Memory B cell (primary cell): ENCODE data around the gene CRMP1.

ENCODE experiments used
- ATAC-seq: fragments of 150-1000 bp; cut with Tn5 transposase; 2 replicates; pipeline ENCODE4 v1.10.0; 2021; ENCODE audit warnings: low read depth, mild to moderate bottlenecking, moderate library complexity
- DNase-seq, 2 donors: peaks; one replicate each; pipeline ENCODE4 v3.0.0; 2022; ENCODE audit warnings: low spot score in 2 of 2
- H3K27ac Mint-ChIP-seq: one replicate; pipeline ENCODE4 v1.8.0; 2022; ENCODE audit warnings: mild to moderate bottlenecking, moderate library complexity, mixed read lengths
- H3K27me3 Mint-ChIP-seq: one replicate; pipeline ENCODE4 v1.8.0; 2022; ENCODE audit warnings: mixed read lengths
- H3K36me3 Mint-ChIP-seq: one replicate; pipeline ENCODE4 v1.8.0; 2022; ENCODE audit warnings: mild to moderate bottlenecking, mixed read lengths
- H3K4me1 Mint-ChIP-seq: one replicate; pipeline ENCODE4 v1.8.0; 2022; ENCODE audit warnings: mixed read lengths
- H3K4me3 Mint-ChIP-seq: one replicate; pipeline ENCODE4 v1.8.0; 2022; ENCODE audit warnings: mild to moderate bottlenecking, moderate library complexity, mixed read lengths
- H3K9me3 Mint-ChIP-seq: one replicate; pipeline ENCODE4 v1.8.0; 2022; ENCODE audit warnings: mixed read lengths

CRMP1 gene

GRCh38 chr4:5808081-5808741 is 84.7 kb downstream of the CRMP1 start:
- no peaks in the 10 kb centered on the region for H3K36me3 Mint-ChIP-seq

GRCh38 chr4:5805270-5805669 is 87.6 kb downstream of the CRMP1 start:
- Mint-ChIP-seq H3K36me3 (no peaks in the 10 kb centered on the region), H3K9me3 (no peaks in the 10 kb centered on the region), H3K4me3 (no peak overlapping the region), H3K4me1 (no peaks in the 10 kb centered on the region), H3K27ac (no peak overlapping the region), H3K27me3 (no peaks in the 10 kb centered on the region)
- ATAC-seq (no peak), DNase-seq (no peak)

More at GRCh38 chr4:5808081-5808741, 84.7 kb downstream of the CRMP1 start:
- H3K27me3 Mint-ChIP-seq: no peaks in the 10 kb centered on the region
- no peak for ATAC-seq
- peaks cover 3% of the 10 kb centered on the region for H3K9me3 Mint-ChIP-seq
- H3K4me1 Mint-ChIP-seq: no peaks in the 10 kb centered on the region
- no peak overlapping the region for H3K4me3 Mint-ChIP-seq
- H3K27ac Mint-ChIP-seq: no peak overlapping the region
- no peak for DNase-seq

- no peaks in the 10 kb centered on the region for H3K9me3 Mint-ChIP-seq
- ATAC-seq (no peak), DNase-seq (no peak)
- no peaks in the 10 kb centered on the region for H3K27me3 Mint-ChIP-seq
- no peaks in the 10 kb centered on the region for H3K4me1 Mint-ChIP-seq
- H3K4me3 Mint-ChIP-seq: no peak overlapping the region
- no peaks in the 10 kb centered on the region for H3K36me3 Mint-ChIP-seq
- H3K27ac Mint-ChIP-seq: no peak overlapping the region
Measured at GRCh38 chr4:5804656-5805055, 88.2 kb downstream of the CRMP1 start.

GRCh38 chr4:5802565-5802964 is 90.3 kb downstream of the CRMP1 start:
- Mint-ChIP-seq H3K4me3 (no peak overlapping the region), H3K27me3 (no peaks in the 10 kb centered on the region), H3K9me3 (no peaks in the 10 kb centered on the region), H3K27ac (no peak overlapping the region), H3K36me3 (no peaks in the 10 kb centered on the region), H3K4me1 (no peaks in the 10 kb centered on the region)
- DNase-seq (no peak), ATAC-seq (no peak)

- no peaks in the 10 kb centered on the region for H3K9me3 Mint-ChIP-seq
- no peak overlapping the region for H3K4me3 Mint-ChIP-seq
- no peaks in the 10 kb centered on the region for H3K27me3 Mint-ChIP-seq
- no peak for ATAC-seq
- no peaks in the 10 kb centered on the region for H3K36me3 Mint-ChIP-seq
- no peak for DNase-seq
- H3K27ac Mint-ChIP-seq: no peak overlapping the region
- no peaks in the 10 kb centered on the region for H3K4me1 Mint-ChIP-seq
Measured at GRCh38 chr4:5801696-5802095, 91.2 kb downstream of the CRMP1 start.

GRCh38 chr4:5800496-5800895 is 92.4 kb downstream of the CRMP1 start:
- ATAC-seq: no peak
- no peak for DNase-seq
- no peaks in the 10 kb centered on the region for H3K27me3 Mint-ChIP-seq
- no peaks in the 10 kb centered on the region for H3K4me1 Mint-ChIP-seq
- H3K27ac Mint-ChIP-seq: no peak overlapping the region
- H3K4me3 Mint-ChIP-seq: no peak overlapping the region
- H3K36me3 Mint-ChIP-seq: no peaks in the 10 kb centered on the region
- peaks cover 3% of the 10 kb centered on the region for H3K9me3 Mint-ChIP-seq

- no peaks in the 10 kb centered on the region for H3K27me3 Mint-ChIP-seq
- H3K4me1 Mint-ChIP-seq: no peaks in the 10 kb centered on the region
- no peak overlapping the region for H3K4me3 Mint-ChIP-seq
- DNase-seq: no peak
- peaks cover 3% of the 10 kb centered on the region for H3K9me3 Mint-ChIP-seq
- H3K36me3 Mint-ChIP-seq: no peaks in the 10 kb centered on the region
- no peak overlapping the region for H3K27ac Mint-ChIP-seq
- ATAC-seq: no peak
Measured at GRCh38 chr4:5799406-5799805, 93.5 kb downstream of the CRMP1 start.

GRCh38 chr4:5798946-5799345 is 93.9 kb downstream of the CRMP1 start:
- ATAC-seq: no peak
- H3K36me3 Mint-ChIP-seq: no peaks in the 10 kb centered on the region
- no peaks in the 10 kb centered on the region for H3K4me1 Mint-ChIP-seq
- no peaks in the 10 kb centered on the region for H3K27me3 Mint-ChIP-seq
- H3K4me3 Mint-ChIP-seq: no peak overlapping the region
- peaks cover 3% of the 10 kb centered on the region for H3K9me3 Mint-ChIP-seq
- H3K27ac Mint-ChIP-seq: no peak overlapping the region
- no peak for DNase-seq

GRCh38 chr4:5798462-5798861 is 94.4 kb downstream of the CRMP1 start:
- no peak for ATAC-seq
- H3K4me3 Mint-ChIP-seq: no peak overlapping the region
- DNase-seq: no peak
- H3K27ac Mint-ChIP-seq: no peak overlapping the region
- peaks cover 3% of the 10 kb centered on the region for H3K9me3 Mint-ChIP-seq
- H3K4me1 Mint-ChIP-seq: no peaks in the 10 kb centered on the region
- H3K36me3 Mint-ChIP-seq: no peaks in the 10 kb centered on the region
- no peaks in the 10 kb centered on the region for H3K27me3 Mint-ChIP-seq

- ATAC-seq (no peak), DNase-seq (no peak)
- Mint-ChIP-seq H3K36me3 (no peaks in the 10 kb centered on the region), H3K4me1 (no peaks in the 10 kb centered on the region), H3K27me3 (no peaks in the 10 kb centered on the region), H3K9me3 (peaks cover 3% of the 10 kb centered on the region), H3K4me3 (no peak overlapping the region), H3K27ac (no peak overlapping the region)
Measured at GRCh38 chr4:5797866-5798265, 95.0 kb downstream of the CRMP1 start.

GRCh38 chr4:5796976-5797375 is 95.9 kb downstream of the CRMP1 start:
- Mint-ChIP-seq H3K9me3 (peaks cover 3% of the 10 kb centered on the region), H3K36me3 (no peaks in the 10 kb centered on the region), H3K4me3 (no peak overlapping the region), H3K27me3 (no peaks in the 10 kb centered on the region), H3K4me1 (no peaks in the 10 kb centered on the region), H3K27ac (no peak overlapping the region)
- no peak for DNase-seq
- no peak for ATAC-seq

- Mint-ChIP-seq H3K9me3 (peaks cover 3% of the 10 kb centered on the region), H3K4me3 (no peak overlapping the region), H3K27ac (no peak overlapping the region), H3K4me1 (no peaks in the 10 kb centered on the region), H3K27me3 (no peaks in the 10 kb centered on the region), H3K36me3 (no peaks in the 10 kb centered on the region)
- DNase-seq (no peak), ATAC-seq (no peak)
Measured at GRCh38 chr4:5795580-5795979, 97.3 kb downstream of the CRMP1 start.

GRCh38 chr4:5793514-5793913 is 99.4 kb downstream of the CRMP1 start:
- Mint-ChIP-seq H3K27ac (no peak overlapping the region), H3K9me3 (peaks cover 3% of the 10 kb centered on the region), H3K4me3 (no peak overlapping the region), H3K4me1 (no peaks in the 10 kb centered on the region), H3K36me3 (no peaks in the 10 kb centered on the region), H3K27me3 (no peaks in the 10 kb centered on the region)
- ATAC-seq: no peak
- DNase-seq: no peak

- Mint-ChIP-seq H3K27me3 (no peaks in the 10 kb centered on the region), H3K27ac (no peak overlapping the region), H3K4me3 (no peak overlapping the region), H3K9me3 (peaks cover 6% of the 10 kb centered on the region), H3K4me1 (no peaks in the 10 kb centered on the region), H3K36me3 (peaks cover 2% of the 10 kb centered on the region)
- ATAC-seq (no peak), DNase-seq (no peak)
Measured at GRCh38 chr4:5791654-5792053, 101.2 kb downstream of the CRMP1 start.

GRCh38 chr4:5790546-5790857 is 102.4 kb downstream of the CRMP1 start:
- no peak for DNase-seq
- Mint-ChIP-seq H3K9me3 (peaks cover 3% of the 10 kb centered on the region), H3K4me1 (no peaks in the 10 kb centered on the region), H3K27me3 (no peaks in the 10 kb centered on the region), H3K36me3 (peaks cover 2% of the 10 kb centered on the region), H3K27ac (no peak overlapping the region), H3K4me3 (no peak overlapping the region)
- no peak for ATAC-seq
